ENCODE data around the gene KIF22.

The KIF22 gene

DNA sequence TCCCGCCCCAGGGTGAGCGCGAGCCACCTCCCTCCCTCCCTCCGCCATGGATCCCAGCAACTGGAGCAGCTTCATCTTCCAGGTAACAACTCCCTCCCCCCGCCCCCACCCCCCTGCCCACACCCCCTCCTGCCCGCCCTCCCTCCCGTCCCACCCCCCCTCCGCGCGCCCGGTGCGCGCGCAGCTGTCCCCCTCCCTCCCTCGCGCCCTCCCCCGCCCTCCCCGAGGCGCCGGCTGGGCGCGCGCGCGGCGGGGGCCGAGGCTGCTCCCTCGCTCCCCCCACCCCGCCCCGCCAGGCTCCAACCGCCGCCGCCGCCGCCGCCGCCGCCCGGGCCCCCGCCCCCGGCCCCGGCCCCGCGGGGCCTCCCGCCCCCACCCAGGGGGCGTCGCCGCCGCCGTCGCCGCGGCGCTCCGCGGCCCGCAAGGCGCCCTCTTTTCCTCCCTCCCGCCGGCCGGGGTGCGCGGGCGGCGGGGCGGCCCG lies 15.6 kb downstream of the KIF22 start, which contains the start of gene MAZ:
TSS of gene MAZ (plus strand) at position 431 of the 481 bp plus-strand sequence. CDS start 173 bp downstream, outside the sequence.
- H3K9me3 ChIP-seq (ENCODE audit: severe bottlenecking): no peaks in the 10 kb centered on the region
- TF ChIP-seq, protein P1, sequence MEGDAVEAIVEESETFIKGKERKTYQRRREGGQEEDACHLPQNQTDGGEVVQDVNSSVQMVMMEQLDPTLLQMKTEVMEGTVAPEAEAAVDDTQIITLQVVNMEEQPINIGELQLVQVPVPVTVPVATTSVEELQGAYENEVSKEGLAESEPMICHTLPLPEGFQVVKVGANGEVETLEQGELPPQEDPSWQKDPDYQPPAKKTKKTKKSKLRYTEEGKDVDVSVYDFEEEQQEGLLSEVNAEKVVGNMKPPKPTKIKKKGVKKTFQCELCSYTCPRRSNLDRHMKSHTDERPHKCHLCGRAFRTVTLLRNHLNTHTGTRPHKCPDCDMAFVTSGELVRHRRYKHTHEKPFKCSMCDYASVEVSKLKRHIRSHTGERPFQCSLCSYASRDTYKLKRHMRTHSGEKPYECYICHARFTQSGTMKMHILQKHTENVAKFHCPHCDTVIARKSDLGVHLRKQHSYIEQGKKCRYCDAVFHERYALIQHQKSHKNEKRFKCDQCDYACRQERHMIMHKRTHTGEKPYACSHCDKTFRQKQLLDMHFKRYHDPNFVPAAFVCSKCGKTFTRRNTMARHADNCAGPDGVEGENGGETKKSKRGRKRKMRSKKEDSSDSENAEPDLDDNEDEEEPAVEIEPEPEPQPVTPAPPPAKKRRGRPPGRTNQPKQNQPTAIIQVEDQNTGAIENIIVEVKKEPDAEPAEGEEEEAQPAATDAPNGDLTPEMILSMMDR (IDR thresholded peaks at IDR 0.05; ENCODE audit: poor library complexity, severe bottlenecking): no peak
- peak; percentile 94 for DNase-seq (ENCODE audit: low spot score)
- peak; percentile 7 for ATAC-seq (ENCODE audit: low read depth)
- H3K27me3 ChIP-seq (ENCODE audit: insufficient read depth, poor library complexity, severe bottlenecking): no peaks in the 10 kb centered on the region
- peaks cover 40% of the 10 kb centered on the region for H3K36me3 ChIP-seq (ENCODE audit: low read depth)
- peak within 1 kb of the TSS; percentile 88 for H3K4me3 ChIP-seq (ENCODE audit: severe bottlenecking)
- H3K4me1 ChIP-seq (ENCODE audit: insufficient read depth, poor library complexity, severe bottlenecking): peaks cover 7% of the 10 kb centered on the region
- peak within 1 kb of the TSS; percentile 92 for H3K27ac ChIP-seq (ENCODE audit: poor library complexity, severe bottlenecking)

GRCh38 chr16:29806641-29807425 lies 16.3 kb downstream of the KIF22 start:
- no peak for ATAC-seq (ENCODE audit: low read depth)
- Histone ChIP-seq H3K4me1 (ENCODE audit: insufficient read depth, poor library complexity, severe bottlenecking) (peaks cover 7% of the 10 kb centered on the region), H3K36me3 (ENCODE audit: low read depth) (peaks cover 38% of the 10 kb centered on the region), H3K27ac (ENCODE audit: poor library complexity, severe bottlenecking) (peak overlapping the region; percentile 92), H3K27me3 (ENCODE audit: insufficient read depth, poor library complexity, severe bottlenecking) (no peaks in the 10 kb centered on the region), H3K4me3 (ENCODE audit: severe bottlenecking) (peak overlapping the region; percentile 88), H3K9me3 (ENCODE audit: severe bottlenecking) (no peaks in the 10 kb centered on the region)
- TF ChIP-seq, protein P1 (IDR thresholded peaks at IDR 0.05; ENCODE audit: poor library complexity, severe bottlenecking): no peak
- DNase-seq (ENCODE audit: low spot score): no peak

GRCh38 chr16:29807426-29808218 lies 17.1 kb downstream of the KIF22 start:
- peak overlapping the region; percentile 88 for H3K4me3 ChIP-seq (ENCODE audit: severe bottlenecking)
- no peaks in the 10 kb centered on the region for H3K9me3 ChIP-seq (ENCODE audit: severe bottlenecking)
- H3K4me1 ChIP-seq (ENCODE audit: insufficient read depth, poor library complexity, severe bottlenecking): peaks cover 7% of the 10 kb centered on the region
- peak; percentile 93 for DNase-seq (ENCODE audit: low spot score)
- peak; percentile 30 for ATAC-seq (ENCODE audit: low read depth)
- no peaks in the 10 kb centered on the region for H3K27me3 ChIP-seq (ENCODE audit: insufficient read depth, poor library complexity, severe bottlenecking)
- TF ChIP-seq, protein P1 (IDR thresholded peaks at IDR 0.05; ENCODE audit: poor library complexity, severe bottlenecking): peak; percentile 51
- H3K27ac ChIP-seq (ENCODE audit: poor library complexity, severe bottlenecking): peak overlapping the region; percentile 92
- H3K36me3 ChIP-seq (ENCODE audit: low read depth): peaks cover 35% of the 10 kb centered on the region

DNA sequence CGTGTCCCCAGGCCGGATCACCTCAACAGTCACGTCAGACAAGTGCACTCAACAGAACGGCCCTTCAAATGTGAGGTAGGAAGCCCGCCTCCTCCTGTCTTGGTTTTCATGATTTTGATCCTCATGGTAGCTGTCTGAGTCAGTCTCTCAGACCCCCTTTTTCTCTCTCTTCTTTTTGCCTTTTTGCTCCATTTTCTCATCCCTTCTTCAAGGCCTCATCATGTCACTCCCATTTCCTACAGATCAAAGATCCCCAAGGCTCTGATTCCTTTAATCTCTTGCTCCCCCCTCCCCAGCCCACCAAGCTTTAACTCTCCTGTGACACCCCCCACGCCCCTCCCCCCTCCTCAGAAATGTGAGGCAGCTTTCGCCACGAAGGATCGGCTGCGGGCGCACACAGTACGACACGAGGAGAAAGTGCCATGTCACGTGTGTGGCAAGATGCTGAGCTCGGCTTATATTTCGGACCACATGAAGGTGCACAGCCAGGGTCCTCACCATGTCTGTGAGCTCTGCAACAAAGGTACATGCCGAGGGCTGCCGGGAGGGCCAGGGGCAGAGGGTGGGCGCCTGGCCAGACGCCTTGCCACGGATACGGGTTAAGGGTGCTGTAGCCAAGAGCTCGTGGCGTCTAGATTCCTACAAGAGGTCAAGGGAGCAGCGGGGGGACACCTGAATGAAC lies 17.8 kb downstream of the KIF22 start:
- H3K36me3 ChIP-seq (ENCODE audit: low read depth): peaks cover 29% of the 10 kb centered on the region
- peak overlapping the region; percentile 88 for H3K4me3 ChIP-seq (ENCODE audit: severe bottlenecking)
- TF ChIP-seq, protein P1 (IDR thresholded peaks at IDR 0.05; ENCODE audit: poor library complexity, severe bottlenecking): no peak
- H3K4me1 ChIP-seq (ENCODE audit: insufficient read depth, poor library complexity, severe bottlenecking): peaks cover 7% of the 10 kb centered on the region
- peak overlapping the region; percentile 92 for H3K27ac ChIP-seq (ENCODE audit: poor library complexity, severe bottlenecking)
- DNase-seq (ENCODE audit: low spot score) (peak; percentile 38), ATAC-seq (ENCODE audit: low read depth) (no peak)
- no peaks in the 10 kb centered on the region for H3K9me3 ChIP-seq (ENCODE audit: severe bottlenecking)
- no peaks in the 10 kb centered on the region for H3K27me3 ChIP-seq (ENCODE audit: insufficient read depth, poor library complexity, severe bottlenecking)

Measured in RWPE2 (cell line).